Rectal smooth muscle tissue (tissue), 1 donor: Measurements from ENCODE around the gene TAS1R1.

ENCODE experiments used
- H3K27ac ChIP-seq: one replicate; pipeline ENCODE4 v1.7.0; 2013; ENCODE audit warnings: low read depth, low read length, inconsistent platforms
- H3K27me3 ChIP-seq: one replicate; pipeline ENCODE4 v1.7.0; 2013; ENCODE audit warnings: low read length; ENCODE audit not compliant: control insufficient read depth, insufficient read depth
- H3K36me3 ChIP-seq: one replicate; pipeline ENCODE4 v1.7.0; 2013; ENCODE audit warnings: low read length; ENCODE audit not compliant: control insufficient read depth, insufficient read depth
- H3K4me1 ChIP-seq: one replicate; pipeline ENCODE4 v1.7.0; 2013; ENCODE audit warnings: low read length; ENCODE audit not compliant: control insufficient read depth, insufficient read depth
- H3K4me3 ChIP-seq: one replicate; pipeline ENCODE4 v1.7.0; 2013; ENCODE audit warnings: low read length
- H3K9ac ChIP-seq: one replicate; pipeline ENCODE4 v1.7.0; 2013; ENCODE audit warnings: low read length

TAS1R1 gene

DNA sequence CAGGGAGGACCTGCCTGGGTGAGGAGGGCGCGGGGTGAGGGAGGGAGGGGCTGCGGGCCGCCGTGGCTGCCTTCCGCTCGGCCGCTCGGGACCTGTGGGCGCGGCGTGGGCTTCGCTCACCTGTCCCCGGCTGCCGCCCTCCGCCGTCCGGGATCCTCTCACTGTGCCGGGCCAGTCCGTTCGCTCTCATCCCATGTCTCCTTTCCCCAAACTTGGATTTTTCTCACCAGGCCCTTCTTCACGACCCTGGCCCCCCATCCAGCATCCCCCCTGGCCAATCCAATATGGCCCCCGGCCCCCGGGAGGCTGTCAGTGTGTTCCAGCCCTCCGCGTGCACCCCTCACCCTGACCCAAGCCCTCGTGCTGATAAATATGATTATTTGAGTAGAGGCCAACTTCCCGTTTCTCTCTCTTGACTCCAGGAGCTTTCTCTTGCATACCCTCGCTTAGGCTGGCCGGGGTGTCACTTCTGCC is 25.0 kb downstream of the TAS1R1 start:
- Histone ChIP-seq H3K9ac (peak overlapping the region; percentile 38), H3K4me1 (peaks cover 12% of the 10 kb centered on the region), H3K27ac (peak overlapping the region; percentile 94), H3K27me3 (no peaks in the 10 kb centered on the region), H3K4me3 (peak overlapping the region; percentile 83), H3K36me3 (no peaks in the 10 kb centered on the region)

GRCh38 chr1:6580593-6581409 is 25.7 kb downstream of the TAS1R1 start:
- Histone ChIP-seq H3K4me1 (peaks cover 12% of the 10 kb centered on the region), H3K4me3 (peak overlapping the region; percentile 83), H3K27me3 (no peaks in the 10 kb centered on the region), H3K36me3 (no peaks in the 10 kb centered on the region), H3K9ac (peak overlapping the region; percentile 38), H3K27ac (peak overlapping the region; percentile 94)

DNA sequence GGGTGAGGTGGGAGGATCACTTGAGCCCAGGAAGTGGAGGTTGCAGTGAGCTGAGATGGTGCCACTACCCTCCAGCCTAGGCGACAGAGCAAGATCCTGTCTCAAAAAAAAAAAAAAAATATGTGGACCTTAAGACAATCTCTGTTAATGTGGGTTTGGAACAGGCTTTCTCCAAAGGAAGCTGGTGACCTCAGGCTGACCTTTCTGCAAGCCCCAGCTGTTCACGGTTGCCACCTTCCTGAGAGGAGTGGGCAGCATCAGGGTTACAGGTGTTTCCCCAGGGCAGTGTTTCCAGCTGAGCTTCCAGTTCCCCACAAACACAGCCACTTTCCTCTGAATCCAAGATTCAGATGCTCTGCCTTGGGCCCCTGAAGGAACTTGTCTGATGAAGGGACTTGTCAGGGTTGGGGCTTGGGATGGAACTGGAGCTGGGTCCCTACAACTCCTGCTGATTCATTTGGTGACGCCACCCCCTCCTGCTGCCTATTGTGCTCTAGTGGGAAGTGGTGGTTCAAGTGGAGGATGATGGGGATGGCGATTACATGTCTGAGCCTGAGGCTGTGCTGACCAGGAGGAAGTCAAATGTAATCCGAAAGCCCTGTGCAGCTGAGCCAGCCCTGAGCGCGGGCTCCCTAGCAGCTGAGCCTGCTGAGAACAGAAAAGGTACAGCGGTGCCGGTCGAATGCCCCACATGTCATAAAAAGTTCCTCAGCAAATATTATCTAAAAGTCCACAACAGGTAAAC is 26.6 kb downstream of the TAS1R1 start:
- Histone ChIP-seq H3K4me3 (peak overlapping the region; percentile 32), H3K27me3 (no peaks in the 10 kb centered on the region), H3K4me1 (peaks cover 12% of the 10 kb centered on the region), H3K27ac (peak overlapping the region; percentile 32), H3K9ac (peak overlapping the region; percentile 21), H3K36me3 (no peaks in the 10 kb centered on the region)

DNA sequence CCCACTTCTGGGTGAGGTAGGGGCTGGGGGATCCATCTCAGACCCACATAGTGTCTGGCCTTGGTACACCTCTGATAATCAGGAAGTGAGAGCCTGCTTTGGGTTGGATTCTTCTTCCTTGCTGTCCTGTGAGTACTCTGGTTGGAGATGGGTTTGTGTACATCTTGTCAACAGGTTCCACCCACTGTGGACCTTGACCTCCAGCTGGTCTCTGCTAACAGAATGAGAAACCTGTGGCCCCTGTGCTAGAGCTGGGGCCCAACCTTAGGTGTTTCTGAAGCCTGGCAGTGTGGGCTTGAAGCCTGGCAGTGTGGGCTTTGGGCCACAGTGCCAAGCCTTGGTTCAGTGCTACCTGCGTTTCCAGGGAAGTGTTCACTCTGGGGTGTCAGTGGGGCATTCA is 27.3 kb downstream of the TAS1R1 start:
- Histone ChIP-seq H3K9ac (peak overlapping the region; percentile 21), H3K27ac (no peak overlapping the region), H3K4me1 (peaks cover 17% of the 10 kb centered on the region), H3K27me3 (no peaks in the 10 kb centered on the region), H3K4me3 (peak overlapping the region; percentile 32), H3K36me3 (peaks cover 1% of the 10 kb centered on the region)

GRCh38 chr1:6584126-6585080 is 29.3 kb downstream of the TAS1R1 start:
- H3K27me3 ChIP-seq = no peaks in the 10 kb centered on the region
- H3K4me1 ChIP-seq = peaks cover 15% of the 10 kb centered on the region
- no peak overlapping the region for H3K9ac ChIP-seq
- peaks cover 16% of the 10 kb centered on the region for H3K36me3 ChIP-seq
- H3K27ac ChIP-seq = no peak overlapping the region
- H3K4me3 ChIP-seq = no peak overlapping the region

GRCh38 chr1:6585081-6585722 is 30.1 kb downstream of the TAS1R1 start:
- H3K4me1 ChIP-seq = peaks cover 15% of the 10 kb centered on the region

DNA sequence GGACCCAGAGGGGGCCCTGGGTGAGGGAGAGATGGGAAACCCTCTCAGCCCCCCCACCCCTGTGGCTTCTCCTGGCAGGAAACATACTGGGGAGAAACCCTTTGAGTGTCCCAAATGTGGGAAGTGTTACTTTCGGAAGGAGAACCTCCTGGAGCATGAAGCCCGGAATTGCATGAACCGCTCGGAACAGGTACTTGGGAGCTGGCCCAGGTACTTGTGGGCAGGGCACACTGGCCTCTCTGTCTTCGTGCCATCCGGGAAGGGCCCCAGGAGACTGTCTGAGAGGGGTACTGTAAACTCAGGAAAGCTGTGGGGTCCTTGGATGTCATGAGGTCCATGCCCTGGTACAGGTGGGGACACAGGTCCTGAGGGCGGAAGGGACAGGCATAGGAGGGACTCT is 30.7 kb downstream of the TAS1R1 start:
- H3K27ac ChIP-seq = peak overlapping the region; percentile 37

More at GRCh38 chr1:6585081-6585722, 30.1 kb downstream of the TAS1R1 start:
- H3K4me3 ChIP-seq = no peak overlapping the region
- H3K27me3 ChIP-seq = no peaks in the 10 kb centered on the region
- peaks cover 19% of the 10 kb centered on the region for H3K36me3 ChIP-seq
- no peak overlapping the region for H3K9ac ChIP-seq
- H3K27ac ChIP-seq = no peak overlapping the region

DNA sequence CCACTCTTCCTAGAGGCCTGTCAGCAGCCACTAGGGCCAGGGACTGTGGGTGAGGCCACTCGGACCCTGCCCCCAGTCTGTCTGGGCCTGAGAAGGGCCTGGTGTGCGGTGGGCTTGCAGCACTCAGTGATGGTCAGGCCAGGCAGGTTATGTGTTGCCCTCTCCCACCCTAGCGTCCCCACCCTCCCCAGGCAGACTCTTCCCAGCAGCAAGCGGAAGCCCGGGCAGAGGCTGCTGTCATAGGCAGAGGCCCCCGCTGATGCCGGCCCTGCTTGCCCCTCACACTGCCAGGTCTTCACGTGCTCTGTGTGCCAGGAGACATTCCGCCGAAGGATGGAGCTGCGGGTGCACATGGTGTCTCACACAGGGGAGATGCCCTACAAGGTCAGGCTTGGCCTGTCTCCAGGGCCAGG is 31.3 kb downstream of the TAS1R1 start:
- Histone ChIP-seq H3K27me3 (no peaks in the 10 kb centered on the region), H3K27ac (peak overlapping the region; percentile 37), H3K36me3 (peaks cover 19% of the 10 kb centered on the region), H3K4me1 (peaks cover 9% of the 10 kb centered on the region), H3K4me3 (no peak overlapping the region), H3K9ac (no peak overlapping the region)

More for the DNA sequence above, 30.7 kb downstream of the TAS1R1 start:
- H3K4me1 ChIP-seq = peaks cover 10% of the 10 kb centered on the region
- H3K9ac ChIP-seq = no peak overlapping the region
- H3K4me3 ChIP-seq = no peak overlapping the region
- H3K36me3 ChIP-seq = peaks cover 19% of the 10 kb centered on the region
- H3K27me3 ChIP-seq = no peaks in the 10 kb centered on the region

GRCh38 chr1:6587261-6588005 is 32.3 kb downstream of the TAS1R1 start:
- Histone ChIP-seq H3K4me1 (peaks cover 9% of the 10 kb centered on the region), H3K4me3 (no peak overlapping the region), H3K27me3 (no peaks in the 10 kb centered on the region), H3K36me3 (peaks cover 22% of the 10 kb centered on the region), H3K9ac (no peak overlapping the region), H3K27ac (peak overlapping the region; percentile 57)

GRCh38 chr1:6588128-6588892 is 33.2 kb downstream of the TAS1R1 start:
- Histone ChIP-seq H3K9ac (no peak overlapping the region), H3K4me3 (no peak overlapping the region), H3K4me1 (peaks cover 9% of the 10 kb centered on the region), H3K27me3 (no peaks in the 10 kb centered on the region), H3K36me3 (peaks cover 30% of the 10 kb centered on the region), H3K27ac (no peak overlapping the region)
